ENCODE data around the gene MBLAC1. TPM values are rescaled to one million over a fixed set of nuclear protein-coding genes. Genes with fewer than 3 reads are reported as not detected.
A peak's percentile ranks its signal among the peaks of the same experiment; 100 is the strongest.

MBLAC1 gene
- total and polyA plus RNA-seq, 2 of the 4 experiments (the other 2 are of a cell fraction) = 0.72 to 1.4 TPM

- Histone ChIP-seq H3K4me3 (ENCODE audit: insufficient read depth, low read depth, low read length) (no peak overlapping the region), H3K36me3 (ENCODE audit: control insufficient read depth, insufficient read depth, low read length) (peaks cover 50% of the 10 kb centered on the region), H3K4me2 (ENCODE audit: low read depth, low read length) (no peak overlapping the region), H3K4me1 (ENCODE audit: control insufficient read depth, insufficient read depth, low read length) (peaks cover 16% of the 10 kb centered on the region), H3K9me3 (ENCODE audit: control insufficient read depth, insufficient read depth, low read length) (no peaks in the 10 kb centered on the region), H3K4ac (ENCODE audit: low read depth, low read length) (peak overlapping the region; percentile 69), H4K8ac (ENCODE audit: low read depth in 2 of 2, low read length in 2 of 2) (peak overlapping the region in 1 of 2 experiments; percentile 36; a peak in 1 of 4 replicates), H4K5ac (ENCODE audit: low read depth, low read length) (0 out of 2 replicates have a peak overlapping the region, but pooled peaks have one; percentile 10), H2AK9ac (replicated peaks; ENCODE audit: low read depth, low read length, poor library complexity) (peak overlapping the region; percentile 60), H3K18ac (ENCODE audit: low read depth, low read length) (no peak overlapping the region), H2BK15ac (ENCODE audit: low read depth, low read length) (no peak overlapping the region; the same call in 2 of the 3 replicates), H3K9ac (ENCODE audit: low read depth, low read length) (no peak overlapping the region), H4K20me1 (ENCODE audit: insufficient read depth, low read length) (peaks cover 15% of the 10 kb centered on the region), H3K9me1 (ENCODE audit: insufficient read depth, low read length) (peaks cover 13% of the 10 kb centered on the region), H3K56ac (ENCODE audit: extremely low read depth, insufficient read depth, low read length) (no peak overlapping the region), H2BK5ac (ENCODE audit: low read depth, low read length, poor library complexity, severe bottlenecking) (peak overlapping the region; percentile 44), H2BK20ac (ENCODE audit: low read depth, low read length) (no peak overlapping the region; the same call in none of the 2 replicates), H4K91ac (ENCODE audit: insufficient read depth, low read depth, low read length) (no peak overlapping the region), H3K79me1 (ENCODE audit: low read depth in 1 of 2, low read length in 2 of 2) (peaks cover 32 to 66% of the 10 kb centered on the region in 2 experiments), H3K14ac (replicated peaks; ENCODE audit: low read depth, low read length) (0 out of 2 replicates have a peak overlapping the region, but pooled peaks have one; percentile 19), H2AK5ac (ENCODE audit: low read depth, low read length) (peak overlapping the region; percentile 87), H3K23ac (ENCODE audit: low read depth, low read length) (peak overlapping the region; percentile 63), H2AFZ (replicated peaks; ENCODE audit: low read length, poor library complexity) (peak overlapping the region; percentile 5), H3K27me3 (ENCODE audit: control insufficient read depth, insufficient read depth, low read length) (no peaks in the 10 kb centered on the region), H2BK120ac (ENCODE audit: low read depth, low read length) (peak overlapping the region; percentile 14; the same call in 1 of the 2 replicates), H3K27ac (ENCODE audit: insufficient read depth, low read length) (peak overlapping the region; percentile 38)
- dilution Hi-C loops (cut with HindIII; ENCODE audit: low sequenced_read_pairs, unreplicated experiment) (no loop called here), intact Hi-C loops (cut with micrococcal nuclease) (loop anchor here (1.0 kb wide), 1 partner anchor 10 kb away; no protein-coding TSS in a partner anchor), in situ Hi-C loops (cut with MboI; ENCODE audit: low sequenced_read_pairs) (no loop called here)
- ChIA-PET CTCF (interaction anchor here (1.6 kb wide), 1 partner anchor 10 kb away, joined by 5 read pairs; no protein-coding TSS in a partner anchor), POLR2A (ENCODE audit: unreplicated experiment) (interaction anchor here (0.5 to 0.7 kb wide), 2 partner anchors 21 to 125 kb away, joined by 3 to 8 read pairs; no protein-coding TSS in a partner anchor)
- TF ChIP-seq NFE2L2 (IDR thresholded peaks at IDR 0.05; ENCODE audit: low read depth, low read length) = no peak
- TF ChIP-seq CTCF (conservative IDR thresholded peaks at IDR 0.05; ENCODE audit: low read depth, low read length) = no peak
- no peak for TF ChIP-seq USF2 (IDR thresholded peaks at IDR 0.05; ENCODE audit: low read depth, low read length)
- TF ChIP-seq RAD21 (IDR thresholded peaks at IDR 0.05; ENCODE audit: low read length) = no peak
- ATAC-seq (ENCODE audit: low read depth) = no peak
- WGBS, 2 experiments (ENCODE audit: extremely low coverage in 2 of 2, insufficient read length in 1 of 2) = no CpG with 5 or more reads among the region's 14 CpGs
- no peak for DNase-seq
- BruUV-seq (replicated peaks) = no TSS peak
Measured at GRCh38 chr7:100090527-100091410, 36.0 kb upstream of the MBLAC1 start.
